ENCODE data around the gene F2. TPM values are rescaled to one million over a fixed set of nuclear protein-coding genes. Genes with fewer than 3 reads are reported as not detected.
"Not testable (repeated sequence)": the region's sequence is repeated elsewhere in the genome, so short reads cannot be mapped to it uniquely, and the experiment has no call there.

The F2 gene
- total RNA-seq (under 1 TPM in 1 of 5 experiments, not detected in 4; 0.15 TPM), polyA plus RNA-seq (not detected), total RNA-seq (not detected)

- H3K36me3 Mint-ChIP-seq, result no peaks in the 10 kb centered on the region
- Histone ChIP-seq H3K4me1 (ENCODE audit: control insufficient read depth in 2 of 2, insufficient read depth in 2 of 2, low read length in 2 of 2) (peaks cover 0 to 4% of the 10 kb centered on the region in 2 donors), H3K9me3 (ENCODE audit: control insufficient read depth in 2 of 3, low read length in 3 of 3) (no peaks in the 10 kb centered on the region), H3K27ac (ENCODE audit: low read depth, low read length) (no peak within 1 kb of the TSS), H3K36me3 (ENCODE audit: control insufficient read depth in 2 of 3, insufficient read depth in 3 of 3, low read length in 3 of 3) (no peaks in the 10 kb centered on the region), H3K4me3 (ENCODE audit: low read length) (no peak within 1 kb of the TSS), H3K27me3 (ENCODE audit: control insufficient read depth in 2 of 2, insufficient read depth in 2 of 2, low read length in 2 of 2) (no peaks in the 10 kb centered on the region)
- no peak within 1 kb of the TSS for H3K4me3 Mint-ChIP-seq
- peak within 1 kb of the TSS in 5 of 9 donors; percentile 34 to 64 (median 41) for H3K27ac Mint-ChIP-seq
- POLR2A ChIA-PET, result no interaction called here
- peaks cover 0 to 1% (median 0%) of the 10 kb centered on the region in 11 donors for H3K9me3 Mint-ChIP-seq
- DNase-seq (no peak), ATAC-seq (no peak)
- CTCF ChIA-PET, result no interaction called here
- peaks cover 0 to 10% (median 8%) of the 10 kb centered on the region in 7 donors for H3K4me1 Mint-ChIP-seq
- intact Hi-C loops (cut with micrococcal nuclease), result no loop called here
- peaks cover 0 to 3% (median 0%) of the 10 kb centered on the region in 5 donors for H3K27me3 Mint-ChIP-seq
Measured at GRCh38 chr11:46719048-46719542, at the start of gene F2. F2 (plus strand) TSS chr11:46719213; CDS start chr11:46719236, 23 bp downstream.

GRCh38 chr11:46669711-46670139 lies 49.3 kb upstream of the F2 start:
- Mint-ChIP-seq H3K27me3 (no peaks in the 10 kb centered on the region), H3K9me3 (no peaks in the 10 kb centered on the region), H3K36me3 (peaks cover 9 to 50% (median 30%) of the 10 kb centered on the region in 5 donors), H3K4me3 (peak overlapping the region; percentile 24 to 82 (median 54)), H3K4me1 (peaks cover 36 to 69% (median 50%) of the 10 kb centered on the region in 7 donors), H3K27ac (peak overlapping the region; percentile 38 to 95 (median 80))
- intact Hi-C loops (cut with micrococcal nuclease), result loop anchor here (2.0 to 10.0 kb wide), 3 partner anchors 83 to 285 kb away; partner anchors contain the start of gene MDK (in 1 of the 2)
- no peak for ATAC-seq
- POLR2A ChIA-PET, result interaction anchor here (0.7 to 10.8 kb wide), 3 partner anchors 28 to 57 kb away, joined by 3 to 135 read pairs (median 3); partner anchors contain the start of genes ARHGAP1 and ZNF408
- CTCF ChIA-PET, result interaction anchor here (1.2 to 3.5 kb wide), 2 partner anchors 31 to 92 kb away, joined by 3 to 20 read pairs; partner anchors contain the start of genes ARHGAP1 and ZNF408
- Histone ChIP-seq H3K27me3 (ENCODE audit: control insufficient read depth in 2 of 2, insufficient read depth in 2 of 2, low read length in 2 of 2) (no peaks in the 10 kb centered on the region), H3K27ac (ENCODE audit: low read depth, low read length) (peak overlapping the region; percentile 34), H3K36me3 (ENCODE audit: control insufficient read depth in 2 of 3, insufficient read depth in 3 of 3, low read length in 3 of 3) (peaks cover 14 to 65% (median 23%) of the 10 kb centered on the region in 3 experiments), H3K4me1 (ENCODE audit: control insufficient read depth in 2 of 2, insufficient read depth in 2 of 2, low read length in 2 of 2) (peaks cover 48 to 59% of the 10 kb centered on the region in 2 donors), H3K4me3 (ENCODE audit: low read length) (no peak overlapping the region), H3K9me3 (ENCODE audit: control insufficient read depth in 2 of 3, low read length in 3 of 3) (no peaks in the 10 kb centered on the region)
- no peak for DNase-seq

- Histone ChIP-seq H3K4me1 (ENCODE audit: control insufficient read depth in 2 of 2, insufficient read depth in 2 of 2, low read length in 2 of 2) (peaks cover 56 to 67% of the 10 kb centered on the region in 2 donors), H3K27ac (ENCODE audit: low read depth, low read length) (peak overlapping the region; percentile 61), H3K36me3 (ENCODE audit: control insufficient read depth in 2 of 3, insufficient read depth in 3 of 3, low read length in 3 of 3) (peaks cover 14 to 57% (median 18%) of the 10 kb centered on the region in 3 experiments), H3K4me3 (ENCODE audit: low read length) (peak overlapping the region; percentile 4)
- peak; percentile 1 for ATAC-seq
- DNase-seq; H3K27me3 ChIP-seq (ENCODE audit: control insufficient read depth in 2 of 2, insufficient read depth in 2 of 2, low read length in 2 of 2); H3K27me3 Mint-ChIP-seq; H3K9me3 Mint-ChIP-seq; H3K9me3 ChIP-seq (ENCODE audit: control insufficient read depth in 2 of 3, low read length in 3 of 3): not testable (repeated sequence)
- Mint-ChIP-seq H3K36me3 (peaks cover 9 to 48% (median 30%) of the 10 kb centered on the region in 5 donors), H3K4me1 (peaks cover 44 to 77% (median 58%) of the 10 kb centered on the region in 7 donors), H3K27ac (peak overlapping the region; percentile 83 to 96 (median 89)), H3K4me3 (peak overlapping the region; percentile 75 to 90 (median 81))
- intact Hi-C loops (cut with micrococcal nuclease), result loop anchor here (2.0 to 10.0 kb wide), 3 partner anchors 82 to 286 kb away; partner anchors contain the start of gene MDK (in 1 of the 2)
- CTCF ChIA-PET, result interaction anchor here (0.9 to 3.5 kb wide), 5 partner anchors 12 to 509 kb away, joined by 4 to 20 read pairs (median 5); partner anchors contain the start of genes ARHGAP1 and ZNF408
- POLR2A ChIA-PET, result interaction anchor here (0.6 to 10.8 kb wide), 12 partner anchors 9 to 903 kb away, joined by 3 to 135 read pairs (median 4); partner anchors contain the start of genes AMBRA1, ARHGAP1, ATG13 and HARBI1
Measured at GRCh38 chr11:46670521-46670920, 48.5 kb upstream of the F2 start.

- peaks cover 57 to 81% of the 10 kb centered on the region in 2 donors for H3K4me1 ChIP-seq (ENCODE audit: control insufficient read depth in 2 of 2, insufficient read depth in 2 of 2, low read length in 2 of 2)
- peaks cover 9 to 44% (median 14%) of the 10 kb centered on the region in 3 experiments for H3K36me3 ChIP-seq (ENCODE audit: control insufficient read depth in 2 of 3, insufficient read depth in 3 of 3, low read length in 3 of 3)
- no peaks in the 10 kb centered on the region for H3K9me3 Mint-ChIP-seq
- H3K9me3 ChIP-seq (ENCODE audit: control insufficient read depth in 2 of 3, low read length in 3 of 3), result no peaks in the 10 kb centered on the region
- CTCF ChIA-PET, result interaction anchor here (0.6 to 3.5 kb wide), 5 partner anchors 12 to 507 kb away, joined by 3 to 20 read pairs (median 5); partner anchors contain the start of genes ARHGAP1 and ZNF408
- DNase-seq (no peak), ATAC-seq (no peak)
- intact Hi-C loops (cut with micrococcal nuclease), result loop anchor here (1.0 to 10.0 kb wide), 6 partner anchors 28 to 287 kb away; partner anchors contain the start of genes ARHGAP1 (in 2 of the 2), ATG13 (in 2 of the 2), HARBI1 (in 2 of the 2) and AMBRA1 (in 1 of the 2)
- peak overlapping the region; percentile 34 for H3K4me3 ChIP-seq (ENCODE audit: low read length)
- H3K27ac Mint-ChIP-seq, result peak overlapping the region; percentile 83 to 96 (median 89)
- H3K36me3 Mint-ChIP-seq, result peaks cover 8 to 42% (median 24%) of the 10 kb centered on the region in 5 donors
- H3K4me1 Mint-ChIP-seq, result peaks cover 52 to 85% (median 70%) of the 10 kb centered on the region in 7 donors
- H3K27me3 Mint-ChIP-seq, result no peaks in the 10 kb centered on the region
- POLR2A ChIA-PET, result interaction anchor here (1.0 to 10.8 kb wide), 6 partner anchors 14 to 543 kb away, joined by 3 to 135 read pairs (median 4); partner anchors contain the start of genes AMBRA1, ARHGAP1 and ZNF408
- H3K4me3 Mint-ChIP-seq, result peak overlapping the region; percentile 75 to 90 (median 81)
- no peaks in the 10 kb centered on the region for H3K27me3 ChIP-seq (ENCODE audit: control insufficient read depth in 2 of 2, insufficient read depth in 2 of 2, low read length in 2 of 2)
- H3K27ac ChIP-seq (ENCODE audit: low read depth, low read length), result peak overlapping the region; percentile 61
Measured at GRCh38 chr11:46671958-46672315, 47.1 kb upstream of the F2 start.

GRCh38 chr11:46672381-46672839 lies 46.6 kb upstream of the F2 start:
- CTCF ChIA-PET, result interaction anchor here (0.6 to 3.5 kb wide), 5 partner anchors 16 to 507 kb away, joined by 3 to 20 read pairs (median 3); partner anchors contain the start of genes ARHGAP1 and ZNF408
- intact Hi-C loops (cut with micrococcal nuclease), result loop anchor here (5.0 to 10.0 kb wide), 2 partner anchors 80 to 288 kb away; partner anchors contain the start of gene MDK (in 1 of the 2)

More at GRCh38 chr11:46672381-46672839, 46.6 kb upstream of the F2 start:
- peak overlapping the region; percentile 66 to 90 (median 80) for H3K4me3 Mint-ChIP-seq
- H3K4me3 ChIP-seq (ENCODE audit: low read length), result no peak overlapping the region
- ATAC-seq (no peak), DNase-seq (no peak)
- POLR2A ChIA-PET, result interaction anchor here (0.9 to 10.8 kb wide), 5 partner anchors 10 to 543 kb away, joined by 3 to 135 read pairs (median 3); partner anchors contain the start of genes AMBRA1, ARHGAP1 and ZNF408
- peaks cover 57 to 85% of the 10 kb centered on the region in 2 donors for H3K4me1 ChIP-seq (ENCODE audit: control insufficient read depth in 2 of 2, insufficient read depth in 2 of 2, low read length in 2 of 2)
- H3K36me3 Mint-ChIP-seq, result peaks cover 11 to 42% (median 25%) of the 10 kb centered on the region in 5 donors
- peaks cover 55 to 90% (median 75%) of the 10 kb centered on the region in 7 donors for H3K4me1 Mint-ChIP-seq
- no peaks in the 10 kb centered on the region for H3K9me3 ChIP-seq (ENCODE audit: control insufficient read depth in 2 of 3, low read length in 3 of 3)
- H3K27ac Mint-ChIP-seq, result peak overlapping the region; percentile 81 to 96 (median 93)
- no peaks in the 10 kb centered on the region for H3K27me3 ChIP-seq (ENCODE audit: control insufficient read depth in 2 of 2, insufficient read depth in 2 of 2, low read length in 2 of 2)
- H3K27ac ChIP-seq (ENCODE audit: low read depth, low read length), result peak overlapping the region; percentile 61
- H3K9me3 Mint-ChIP-seq, result no peaks in the 10 kb centered on the region
- H3K27me3 Mint-ChIP-seq, result no peaks in the 10 kb centered on the region
- peaks cover 8 to 39% (median 14%) of the 10 kb centered on the region in 3 experiments for H3K36me3 ChIP-seq (ENCODE audit: control insufficient read depth in 2 of 3, insufficient read depth in 3 of 3, low read length in 3 of 3)

Data from naive thymus-derived CD4-positive, alpha-beta T cell (primary cell).